Fibroblast of pulmonary artery (primary cell): ENCODE data around the gene EFTUD2.
"Not testable (repeated sequence)": the region's sequence is repeated elsewhere in the genome, so short reads cannot be mapped to it uniquely, and the experiment has no call there.

ENCODE experiments used
- DNase-seq: peaks from one replicate; pipeline ENCODE4 v3.0.0-alpha.2; 2010; ENCODE audit warnings: low read depth
- H3K4me3 ChIP-seq: replicated peaks from 2 replicates; pipeline ENCODE4 v1.5.1; 2011; ENCODE audit warnings: low read depth, mild to moderate bottlenecking, control low read depth, low read length, moderate library complexity
- TF ChIP-seq, protein P1 (sequence below): IDR thresholded peaks from 2 replicates; pipeline ENCODE4 v1.5.1; 2011; ENCODE audit warnings: mild to moderate bottlenecking, control low read depth, low read length, inconsistent platforms; ENCODE audit errors: missing control alignments

Gene EFTUD2

GRCh38 chr17:44820631-44821212 lies 78.5 kb downstream of the EFTUD2 start:
- peak; percentile 76 for DNase-seq
- TF ChIP-seq, protein P1, sequence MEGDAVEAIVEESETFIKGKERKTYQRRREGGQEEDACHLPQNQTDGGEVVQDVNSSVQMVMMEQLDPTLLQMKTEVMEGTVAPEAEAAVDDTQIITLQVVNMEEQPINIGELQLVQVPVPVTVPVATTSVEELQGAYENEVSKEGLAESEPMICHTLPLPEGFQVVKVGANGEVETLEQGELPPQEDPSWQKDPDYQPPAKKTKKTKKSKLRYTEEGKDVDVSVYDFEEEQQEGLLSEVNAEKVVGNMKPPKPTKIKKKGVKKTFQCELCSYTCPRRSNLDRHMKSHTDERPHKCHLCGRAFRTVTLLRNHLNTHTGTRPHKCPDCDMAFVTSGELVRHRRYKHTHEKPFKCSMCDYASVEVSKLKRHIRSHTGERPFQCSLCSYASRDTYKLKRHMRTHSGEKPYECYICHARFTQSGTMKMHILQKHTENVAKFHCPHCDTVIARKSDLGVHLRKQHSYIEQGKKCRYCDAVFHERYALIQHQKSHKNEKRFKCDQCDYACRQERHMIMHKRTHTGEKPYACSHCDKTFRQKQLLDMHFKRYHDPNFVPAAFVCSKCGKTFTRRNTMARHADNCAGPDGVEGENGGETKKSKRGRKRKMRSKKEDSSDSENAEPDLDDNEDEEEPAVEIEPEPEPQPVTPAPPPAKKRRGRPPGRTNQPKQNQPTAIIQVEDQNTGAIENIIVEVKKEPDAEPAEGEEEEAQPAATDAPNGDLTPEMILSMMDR: no peak
- H3K4me3 ChIP-seq: peak overlapping the region; percentile 17

GRCh38 chr17:44818508-44818907 lies 80.7 kb downstream of the EFTUD2 start:
- H3K4me3 ChIP-seq, DNase-seq: not testable (repeated sequence)

- TF ChIP-seq, protein P1: no peak
Observed at GRCh38 chr17:44812263-44812662, 87.0 kb downstream of the EFTUD2 start.

DNA sequence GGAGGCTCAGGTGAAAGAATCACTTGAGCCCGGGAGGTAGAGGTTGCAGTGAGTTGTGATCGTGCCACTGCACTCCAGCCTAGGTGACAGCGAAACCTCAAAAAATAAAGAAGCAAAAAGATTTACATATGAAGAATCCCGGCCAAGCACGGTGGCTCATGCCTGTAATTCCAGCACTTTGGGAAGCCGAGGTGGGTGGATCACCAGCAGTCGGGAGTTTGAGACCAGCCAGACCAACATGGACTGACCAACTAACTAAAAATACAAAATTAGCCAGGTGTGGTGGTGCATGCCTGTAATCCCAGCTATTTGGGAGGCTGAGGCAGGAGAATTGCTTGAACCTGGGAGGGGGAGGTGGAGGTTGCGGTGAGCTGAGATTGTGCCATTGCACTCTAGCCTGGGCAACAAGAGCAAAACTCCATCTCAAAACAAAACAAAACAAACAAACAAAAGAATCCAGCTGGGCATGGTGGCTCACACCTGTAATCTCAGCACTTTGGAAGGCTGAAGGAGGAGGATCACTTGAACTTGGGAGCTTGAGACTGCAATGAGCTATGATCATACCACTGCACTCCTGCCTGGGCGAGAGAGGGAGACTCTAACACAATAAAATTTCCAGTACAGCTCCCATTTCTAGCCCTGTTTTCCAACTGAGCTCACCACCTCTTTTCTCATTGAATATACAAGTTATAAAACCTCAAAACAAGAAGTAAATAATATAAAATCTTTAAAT lies 90.4 kb downstream of the EFTUD2 start:
- H3K4me3 ChIP-seq, DNase-seq: not testable (repeated sequence)

More at GRCh38 chr17:44812263-44812662, 87.0 kb downstream of the EFTUD2 start:
- H3K4me3 ChIP-seq: no peak overlapping the region
- no peak for DNase-seq

DNA sequence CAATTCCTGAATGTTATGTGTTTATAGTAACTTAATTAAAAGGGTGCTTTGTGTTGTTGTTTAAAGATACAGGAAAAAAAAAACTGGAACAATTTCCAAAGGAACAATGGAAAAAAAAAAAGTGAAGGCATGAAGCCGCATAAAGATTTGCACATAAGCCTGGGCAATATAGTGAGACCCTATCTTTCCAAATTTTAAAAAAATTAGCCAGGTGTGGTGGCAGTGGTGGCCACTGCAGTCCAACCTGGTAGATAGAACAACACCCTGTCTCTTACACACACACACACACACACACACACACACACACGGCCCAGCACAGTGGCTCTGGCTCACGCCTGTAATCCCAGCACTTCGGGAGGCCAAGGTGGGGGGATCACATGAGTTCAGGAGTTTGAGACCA lies 91.1 kb downstream of the EFTUD2 start:
- TF ChIP-seq, protein P1: no peak
- no peak overlapping the region for H3K4me3 ChIP-seq
- no peak for DNase-seq

- H3K4me3 ChIP-seq: no peak overlapping the region
- no peak for DNase-seq
- TF ChIP-seq, protein P1: no peak
Observed at GRCh38 chr17:44807817-44808155, 91.5 kb downstream of the EFTUD2 start.

DNA sequence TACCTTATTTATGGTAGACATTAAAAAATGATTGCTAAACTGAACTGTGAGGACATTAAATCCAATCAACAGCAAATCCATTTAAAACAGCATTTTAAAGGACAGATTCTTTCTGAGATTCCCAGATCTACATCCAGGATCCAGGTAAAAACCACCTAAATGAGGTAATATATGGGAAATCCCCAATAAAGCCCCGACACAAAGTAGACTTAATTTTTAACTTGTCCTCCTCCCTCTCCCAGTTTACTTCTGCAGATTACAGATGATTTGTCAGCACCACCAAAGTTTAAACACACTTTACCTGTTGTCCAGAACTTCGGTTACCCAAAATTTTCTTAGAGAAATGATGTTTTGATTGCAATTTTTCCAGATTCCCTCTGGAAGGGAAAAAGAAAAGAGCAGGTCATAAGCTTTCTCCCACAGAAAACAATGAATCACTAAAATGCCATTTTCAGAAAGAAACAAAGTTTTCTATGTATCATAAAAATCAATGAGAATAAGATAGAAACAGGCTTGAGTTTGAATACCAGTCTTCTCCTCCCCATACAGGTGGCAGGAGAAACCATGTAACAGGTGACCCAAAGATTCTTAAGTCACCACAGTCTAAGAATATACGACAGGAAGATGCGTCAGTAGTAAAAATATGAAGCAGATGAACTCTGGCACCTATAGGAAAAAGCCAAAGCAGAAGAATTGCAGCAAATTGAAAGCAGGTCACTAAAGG lies 92.0 kb downstream of the EFTUD2 start:
- TF ChIP-seq, protein P1: no peak
- DNase-seq: no peak

More for the DNA sequence above, 92.0 kb downstream of the EFTUD2 start:
- no peak overlapping the region for H3K4me3 ChIP-seq
